22Rv1 (cell line): Measurements from ENCODE around the gene ERGIC1.

Experiments used
- CTCF ChIP-seq: fragments of 450-650 bp; IDR thresholded peaks from 2 replicates; pipeline ENCODE4 v1.5.1; 2017; ENCODE audit warnings: mild to moderate bottlenecking
- ZFX ChIP-seq: fragments of 450-650 bp; IDR thresholded peaks from 2 replicates; pipeline ENCODE4 v1.6.1; 2017; ENCODE audit warnings: antibody characterized with exemption, borderline replicate concordance

- TF ChIP-seq CTCF: no peak
- TF ChIP-seq ZFX: no peak
These were observed 36.3 kb upstream of the ERGIC1 start for GRCh38 chr5:172797771-172798191.
